GM12891 (cell line): ENCODE measurements around the gene ABCC4.

Source experiments
- DNase-seq: peaks from one replicate; pipeline ENCODE4 v3.0.0; 2011; ENCODE audit warnings: low spot score; ENCODE audit not compliant: insufficient read length
- FAIRE-seq: peaks from 2 replicates; lab custom pipeline; 2011; peaks lifted over from hg19 to GRCh38; lab: Jason Lieb, UNC
- PAX5 ChIP-seq: IDR thresholded peaks from 2 replicates; pipeline ENCODE4 v1.6.1; 2011; ENCODE audit warnings: low read length, moderate library complexity, mild to moderate bottlenecking; ENCODE audit not compliant: insufficient read depth, severe bottlenecking
- POLR2A ChIP-seq: IDR thresholded peaks from 2 replicates; pipeline ENCODE4 v1.6.1; 2011; ENCODE audit warnings: low read depth, low read length, control low read depth
- POLR2AphosphoS5 ChIP-seq: IDR thresholded peaks from 2 replicates; pipeline ENCODE4 v1.6.1; 2011; ENCODE audit warnings: low read depth, low read length, control low read depth
- POU2F2 ChIP-seq: IDR thresholded peaks from 2 replicates; pipeline ENCODE4 v1.6.1; 2011; ENCODE audit warnings: low read depth, mild to moderate bottlenecking, control low read depth, low read length, moderate library complexity
- SPI1 ChIP-seq: IDR thresholded peaks from 2 replicates; pipeline ENCODE4 v1.6.1; 2011; ENCODE audit warnings: low read depth, low read length, control low read depth
- TAF1 ChIP-seq: IDR thresholded peaks from 2 replicates; pipeline ENCODE4 v1.6.1; 2011; ENCODE audit warnings: low read depth, low read length, control low read depth

Gene ABCC4

DNA sequence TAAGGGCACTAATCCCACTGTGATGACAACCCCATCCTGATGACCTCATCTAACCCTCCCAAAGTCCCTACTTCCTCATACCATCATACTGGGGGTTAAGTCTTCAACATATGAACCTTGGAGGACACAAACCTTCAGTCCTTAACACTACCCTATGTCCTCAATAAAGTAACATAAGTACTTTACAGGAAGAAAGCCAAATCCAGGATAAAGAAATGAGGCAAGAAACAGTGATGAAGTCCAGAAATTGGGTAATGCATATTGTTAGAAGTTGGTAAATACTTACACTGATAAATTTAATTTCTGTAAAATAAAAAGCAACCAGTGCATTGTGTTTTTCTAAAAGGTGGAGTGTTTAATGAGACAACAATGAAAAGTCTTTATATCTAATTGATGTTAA is 304.1 kb downstream of the ABCC4 start:
- FAIRE-seq (no peak), DNase-seq (no peak)
- TF ChIP-seq POLR2A, result no peak
- TF ChIP-seq PAX5, result no peak
- TF ChIP-seq POLR2AphosphoS5, result no peak
- no peak for TF ChIP-seq POU2F2
- TF ChIP-seq TAF1, result no peak
- no peak for TF ChIP-seq SPI1

DNA sequence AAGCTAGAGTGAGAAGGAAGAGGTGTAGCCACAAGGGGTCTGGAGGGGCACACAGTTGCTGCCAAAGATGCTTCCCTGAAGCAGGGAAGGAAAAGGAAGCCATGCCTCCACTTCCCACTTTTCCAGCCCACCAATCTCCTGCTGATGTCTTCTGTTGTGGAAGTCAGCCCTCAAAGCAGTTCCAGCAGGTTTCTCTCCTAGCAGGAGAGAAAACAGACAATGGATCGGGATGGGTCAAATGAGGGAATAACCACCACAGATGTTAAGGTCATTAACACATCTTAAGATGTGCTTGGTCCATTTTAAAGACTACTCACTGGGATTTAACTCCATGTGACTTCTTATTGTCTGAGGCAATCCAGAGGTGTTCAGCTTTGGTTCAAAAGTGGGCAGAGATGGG is 304.8 kb downstream of the ABCC4 start:
- no peak for FAIRE-seq
- DNase-seq, result no peak
- TF ChIP-seq SPI1 (no peak), POLR2A (no peak), TAF1 (no peak), POU2F2 (no peak), PAX5 (no peak), POLR2AphosphoS5 (no peak)

DNA sequence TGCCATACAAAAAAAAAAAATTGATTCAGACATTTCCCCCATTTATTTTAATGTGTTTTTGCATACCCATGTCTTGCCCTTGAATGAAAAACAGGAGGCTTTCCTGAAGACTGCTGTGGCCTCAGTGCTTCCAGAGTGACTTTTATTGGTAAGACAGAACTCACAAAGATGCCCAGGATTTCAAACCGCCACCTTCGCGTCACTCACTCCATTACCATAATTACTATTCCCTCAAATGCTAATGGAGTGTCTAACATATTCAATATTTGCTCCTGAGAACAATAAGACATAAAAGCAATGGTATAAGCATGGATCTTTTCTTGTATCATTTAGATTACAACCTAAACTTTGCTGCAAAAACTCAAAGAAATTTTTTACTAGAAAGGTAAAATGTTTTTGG is 306.7 kb downstream of the ABCC4 start:
- TF ChIP-seq POU2F2, result no peak
- TF ChIP-seq POLR2A, result no peak
- TF ChIP-seq POLR2AphosphoS5, result no peak
- TF ChIP-seq PAX5, result no peak
- no peak for FAIRE-seq
- DNase-seq, result no peak

DNA sequence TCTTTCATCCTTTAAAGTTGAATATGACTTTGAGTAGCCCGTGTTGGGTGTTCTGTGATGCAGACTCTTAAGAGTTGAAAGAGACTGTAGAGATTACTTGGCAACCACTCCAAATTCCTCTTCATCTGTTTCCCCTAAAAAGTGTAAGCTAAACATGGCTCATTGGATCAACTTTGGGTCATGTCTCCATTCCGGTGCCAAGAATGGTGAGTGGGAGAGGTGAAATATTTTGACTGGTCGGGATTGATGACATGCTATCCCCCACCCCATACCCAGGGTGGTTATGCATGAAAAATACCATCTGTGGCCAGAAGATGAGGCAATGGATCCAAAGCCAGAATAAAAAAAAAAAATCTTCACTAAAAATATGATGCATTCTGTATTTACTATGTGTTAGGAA is 307.6 kb downstream of the ABCC4 start:
- no peak for FAIRE-seq
- no peak for TF ChIP-seq SPI1
- no peak for TF ChIP-seq PAX5
- TF ChIP-seq POLR2A, result no peak
- TF ChIP-seq POLR2AphosphoS5, result no peak
- TF ChIP-seq POU2F2, result no peak
- no peak for TF ChIP-seq TAF1
- no peak for DNase-seq

DNA sequence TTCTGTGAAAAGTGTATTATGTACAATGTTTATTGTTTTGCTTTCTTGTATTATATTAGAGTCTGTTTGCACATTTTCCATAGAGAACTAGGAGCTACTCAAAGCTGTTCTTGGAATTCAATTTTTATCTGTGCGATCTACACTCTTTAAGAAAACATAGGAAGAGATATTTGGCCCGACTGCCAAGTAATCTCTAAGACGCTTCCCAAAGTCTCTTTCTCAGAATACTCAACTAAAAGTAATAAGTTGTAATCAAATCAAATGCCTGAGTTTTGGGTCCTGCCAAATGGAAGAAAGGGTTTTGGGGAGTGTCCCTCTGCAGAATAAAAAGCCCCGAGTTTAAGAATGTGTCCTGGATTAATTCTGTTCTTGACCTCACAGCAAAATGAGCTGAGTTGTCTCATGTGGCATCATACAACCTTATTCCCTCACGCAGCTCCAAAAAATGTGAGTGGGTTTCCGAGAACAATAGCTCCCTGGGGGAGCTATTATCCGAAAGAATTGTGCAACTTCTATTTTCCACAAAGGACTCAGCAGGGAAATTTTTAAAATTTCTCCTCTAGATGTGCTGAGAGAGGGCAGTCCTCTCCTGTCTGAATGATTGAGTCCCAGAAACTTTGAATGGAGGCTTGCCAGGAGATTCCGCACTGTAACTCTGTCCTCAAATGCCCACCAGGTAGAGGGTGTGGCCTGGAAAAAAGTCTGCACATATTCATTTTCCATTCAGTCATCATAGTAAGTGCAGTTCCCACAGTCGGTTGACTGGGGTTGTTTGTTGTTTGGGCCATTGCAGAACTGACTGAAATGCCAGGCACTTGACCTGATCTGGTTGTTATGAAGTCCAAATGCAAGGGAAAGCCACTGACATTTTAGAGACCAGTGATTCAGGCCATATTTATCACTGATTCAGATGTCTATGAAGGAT is 309.0 kb downstream of the ABCC4 start:
- FAIRE-seq, result no peak
- no peak for DNase-seq
- TF ChIP-seq PAX5 (no peak), POU2F2 (no peak), POLR2A (no peak), SPI1 (no peak), POLR2AphosphoS5 (no peak), TAF1 (no peak)

DNA sequence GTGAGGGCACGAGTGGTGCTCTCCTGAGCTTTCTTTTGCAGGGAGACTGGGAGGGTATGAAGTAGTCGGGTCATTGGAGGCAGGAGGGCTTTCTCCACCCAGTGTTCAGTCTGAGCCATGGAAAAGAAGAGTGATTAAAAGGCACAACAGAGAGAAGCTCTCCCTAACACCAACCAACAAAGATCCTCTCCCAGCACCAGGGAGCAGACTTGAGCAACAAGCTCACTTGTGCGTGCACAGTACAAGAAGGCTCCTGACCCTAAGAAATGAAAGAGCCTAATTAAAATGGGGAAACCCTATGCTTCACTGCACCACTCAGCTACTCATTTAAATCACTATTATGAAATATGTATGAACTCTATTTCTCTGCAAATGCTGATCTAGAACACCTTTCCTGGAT is 312.6 kb downstream of the ABCC4 start:
- FAIRE-seq, result no peak
- TF ChIP-seq TAF1 (no peak), SPI1 (no peak), PAX5 (no peak), POLR2A (no peak), POU2F2 (no peak), POLR2AphosphoS5 (no peak)
- DNase-seq, result no peak

DNA sequence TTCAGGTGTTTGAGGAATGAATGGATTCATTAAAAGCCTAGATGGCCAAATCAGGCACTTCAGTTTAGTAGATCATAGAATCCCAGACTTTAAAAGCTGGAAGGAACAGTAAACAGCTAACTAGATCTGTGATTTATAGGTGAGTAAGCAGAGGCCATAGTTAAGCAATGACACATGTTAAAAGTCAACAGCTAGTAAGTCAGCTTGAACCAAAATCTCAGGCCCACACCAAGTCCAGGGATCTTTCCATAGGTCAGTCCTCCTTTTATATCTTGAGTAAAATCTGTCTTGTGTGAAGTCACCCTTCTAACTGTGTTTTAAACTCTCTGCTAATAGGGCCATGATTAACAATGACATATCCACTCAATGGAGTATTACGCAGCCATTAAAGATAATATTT is 313.4 kb downstream of the ABCC4 start:
- DNase-seq, result no peak
- FAIRE-seq, result no peak
- TF ChIP-seq SPI1 (no peak), POLR2A (no peak), POLR2AphosphoS5 (no peak), TAF1 (no peak), PAX5 (no peak), POU2F2 (no peak)

DNA sequence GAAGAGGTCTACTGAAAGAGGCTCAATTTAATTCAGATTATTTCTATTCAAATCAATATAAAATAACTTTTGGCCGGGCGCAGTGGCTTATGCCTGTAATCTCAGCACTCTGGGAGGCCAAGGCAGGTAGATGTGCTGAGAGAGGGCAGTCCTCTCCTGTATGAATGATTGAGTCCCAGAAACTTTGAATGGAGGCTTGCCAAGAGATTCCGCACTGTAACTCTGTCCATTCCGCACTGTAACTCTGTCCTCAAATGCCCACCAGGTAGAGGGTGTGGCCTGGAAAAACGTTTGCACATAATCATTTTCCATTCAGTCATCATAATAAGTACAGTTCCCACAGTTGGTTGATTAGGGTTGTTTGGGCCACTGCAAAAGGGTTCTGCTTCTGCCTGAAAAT is 314.2 kb downstream of the ABCC4 start:
- DNase-seq (no peak), FAIRE-seq (no peak)
- TF ChIP-seq SPI1 (no peak), TAF1 (no peak), POU2F2 (no peak)

DNA sequence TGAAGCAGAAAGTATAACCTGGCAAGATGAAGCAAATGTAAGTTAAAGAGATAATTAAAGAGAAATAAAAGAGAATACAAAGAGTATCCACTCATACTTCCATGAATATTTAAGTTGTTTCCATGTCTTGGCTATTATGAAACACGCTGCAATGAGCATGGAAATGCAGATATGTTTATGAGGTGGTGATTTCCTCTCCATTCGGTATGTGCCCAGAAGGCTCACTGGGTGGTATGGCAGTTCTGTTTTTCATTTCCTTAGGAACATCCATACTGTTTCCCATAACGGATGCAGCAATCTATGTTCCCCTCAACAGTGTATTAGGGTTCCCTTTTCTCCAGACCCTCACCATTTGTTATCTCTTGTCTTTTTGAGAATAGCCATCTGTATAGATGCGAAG is 316.3 kb downstream of the ABCC4 start:
- DNase-seq (no peak), FAIRE-seq (no peak)
- TF ChIP-seq POU2F2, result no peak
- no peak for TF ChIP-seq SPI1
- no peak for TF ChIP-seq POLR2AphosphoS5
- TF ChIP-seq POLR2A, result no peak
- no peak for TF ChIP-seq PAX5
- no peak for TF ChIP-seq TAF1

DNA sequence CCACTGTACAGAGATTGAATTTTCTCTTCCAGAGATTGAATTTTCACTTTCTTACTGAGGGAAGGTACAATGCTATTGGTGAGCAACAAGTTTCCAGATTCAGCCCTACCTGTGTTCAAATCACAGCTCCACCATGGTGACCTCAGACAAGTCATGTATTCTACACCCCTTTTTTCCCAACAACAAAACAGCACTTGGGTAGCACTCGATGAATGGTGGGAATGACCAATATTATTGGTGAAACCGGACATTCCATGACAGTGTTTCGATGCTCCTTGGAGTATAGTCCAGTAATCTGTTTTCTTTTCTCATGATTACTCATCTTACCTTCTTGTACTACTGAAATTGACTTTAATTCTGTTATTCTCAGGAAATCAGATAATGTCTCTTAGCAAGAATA is 322.7 kb downstream of the ABCC4 start:
- DNase-seq, result no peak
- TF ChIP-seq POU2F2 (no peak), POLR2AphosphoS5 (no peak), SPI1 (no peak), TAF1 (no peak), POLR2A (no peak), PAX5 (no peak)
- no peak for FAIRE-seq
